Mesodermal cell (in vitro differentiated cells): Measurements from ENCODE around the gene ZBTB16.

Experiments used
- H3K27ac ChIP-seq: 2 replicates; pipeline ENCODE4 v1.7.0; 2013; ENCODE audit warnings: mild to moderate bottlenecking, low read depth, low read length, moderate library complexity; ENCODE audit not compliant: severe bottlenecking
- H3K36me3 ChIP-seq: 2 replicates; pipeline ENCODE4 v1.7.1; 2013; ENCODE audit warnings: mild to moderate bottlenecking, low read length, moderate library complexity; ENCODE audit not compliant: control insufficient read depth, insufficient read depth
- H3K4me1 ChIP-seq: one replicate; pipeline ENCODE4 v1.7.1; 2013; ENCODE audit warnings: mild to moderate bottlenecking, low read length; ENCODE audit not compliant: insufficient read depth, control insufficient read depth, poor library complexity, severe bottlenecking
- H3K4me3 ChIP-seq: 2 replicates; pipeline ENCODE4 v1.7.0; 2013; ENCODE audit warnings: low read length, control low read depth, mild to moderate bottlenecking; ENCODE audit not compliant: insufficient read depth, poor library complexity, severe bottlenecking; ENCODE audit errors: extremely low read depth
- H3K9me3 ChIP-seq: 2 replicates; pipeline ENCODE4 v1.7.1; 2013; ENCODE audit warnings: mild to moderate bottlenecking, low read length, moderate library complexity; ENCODE audit not compliant: control insufficient read depth
- WGBS, 2 experiments: methylation state at CpG; one replicate each; pipeline ENCODE4 v1.1.5; 2013; ENCODE audit warnings: missing lambda C conversion rate in 2 of 2; ENCODE audit not compliant: insufficient coverage in 2 of 2; 5-methylcytosine and 5-hydroxymethylcytosine counted together

The ZBTB16 gene

GRCh38 chr11:114084414-114084813 is 24.9 kb downstream of the ZBTB16 start:
- Histone ChIP-seq H3K4me3 (no peak overlapping the region), H3K9me3 (no peaks in the 10 kb centered on the region), H3K27ac (no peak overlapping the region), H3K36me3 (no peaks in the 10 kb centered on the region), H3K4me1 (peaks cover 28% of the 10 kb centered on the region)
- 100% methylated on average over 1 of the region's 4 CpGs; no CpG with 5 or more reads in 1 of the 2 experiments for WGBS, 2 experiments

- Histone ChIP-seq H3K9me3 (no peaks in the 10 kb centered on the region), H3K4me1 (peaks cover 17% of the 10 kb centered on the region), H3K36me3 (no peaks in the 10 kb centered on the region), H3K27ac (no peak overlapping the region), H3K4me3 (no peak overlapping the region)
- 87 to 92% methylated on average over 3 to 5 of the region's 7 CpGs for WGBS, 2 experiments
Observed at GRCh38 chr11:114085965-114086793, 26.7 kb downstream of the ZBTB16 start.

DNA sequence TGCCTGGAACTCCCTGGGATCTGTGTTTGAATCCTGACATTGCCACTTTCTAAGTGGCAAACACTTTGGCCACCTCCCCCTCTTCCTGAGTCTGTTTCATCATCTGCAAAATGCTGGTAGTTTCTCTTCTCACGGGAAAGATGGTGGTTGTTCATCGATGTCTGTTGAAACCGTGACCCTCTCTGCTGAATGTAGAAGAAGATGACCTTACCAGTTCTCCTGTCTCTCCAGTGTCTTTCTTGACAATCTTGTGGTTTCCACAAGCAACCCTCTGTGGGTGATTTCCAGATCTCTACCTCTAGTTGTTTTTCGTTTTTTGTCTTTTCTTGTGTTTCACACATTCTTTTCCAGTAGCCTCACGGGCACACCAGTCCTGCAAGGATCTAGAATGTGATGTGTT is 27.5 kb downstream of the ZBTB16 start:
- Histone ChIP-seq H3K9me3 (no peaks in the 10 kb centered on the region), H3K36me3 (no peaks in the 10 kb centered on the region), H3K4me3 (no peak overlapping the region), H3K27ac (no peak overlapping the region), H3K4me1 (peaks cover 17% of the 10 kb centered on the region)
- 92 to 100% methylated on average over 5 of the region's 5 CpGs for WGBS, 2 experiments

GRCh38 chr11:114088216-114088615 is 28.7 kb downstream of the ZBTB16 start:
- Histone ChIP-seq H3K9me3 (no peaks in the 10 kb centered on the region), H3K4me3 (no peak overlapping the region), H3K4me1 (peaks cover 19% of the 10 kb centered on the region), H3K27ac (no peak overlapping the region), H3K36me3 (no peaks in the 10 kb centered on the region)
- 85 to 92% methylated on average over 4 to 9 of the region's 9 CpGs for WGBS, 2 experiments

DNA sequence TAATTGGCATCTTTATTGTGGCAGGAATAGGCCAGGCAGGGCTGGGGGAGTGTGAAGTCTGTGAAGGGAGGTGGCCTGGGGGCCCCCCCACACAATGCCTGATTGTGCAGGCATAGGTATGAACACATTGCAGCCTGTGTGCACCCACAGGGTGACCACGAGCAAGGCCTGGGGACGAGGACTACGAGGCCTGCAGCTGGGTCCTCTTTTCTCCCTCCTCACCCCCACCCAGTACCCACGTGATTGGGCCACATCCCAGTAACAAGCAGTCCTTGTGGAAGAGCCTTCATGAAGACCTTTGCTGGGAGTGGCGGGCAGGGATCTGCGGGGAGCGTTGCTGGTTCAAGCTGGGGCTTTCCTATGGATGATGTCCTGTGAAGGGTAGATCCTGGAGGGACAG is 29.3 kb downstream of the ZBTB16 start:
- H3K36me3 ChIP-seq = no peaks in the 10 kb centered on the region
- H3K27ac ChIP-seq = no peak overlapping the region
- 100% methylated on average over 1 to 2 of the region's 7 CpGs for WGBS, 2 experiments

GRCh38 chr11:114089748-114090147 is 30.2 kb downstream of the ZBTB16 start:
- H3K9me3 ChIP-seq = no peaks in the 10 kb centered on the region
- no peaks in the 10 kb centered on the region for H3K36me3 ChIP-seq
- no peak overlapping the region for H3K4me3 ChIP-seq
- H3K4me1 ChIP-seq = peaks cover 17% of the 10 kb centered on the region
- 90 to 94% methylated on average over 3 to 4 of the region's 4 CpGs for WGBS, 2 experiments
- H3K27ac ChIP-seq = no peak overlapping the region

More for the DNA sequence above, 29.3 kb downstream of the ZBTB16 start:
- no peaks in the 10 kb centered on the region for H3K9me3 ChIP-seq
- H3K4me1 ChIP-seq = peaks cover 17% of the 10 kb centered on the region
- H3K4me3 ChIP-seq = no peak overlapping the region

DNA sequence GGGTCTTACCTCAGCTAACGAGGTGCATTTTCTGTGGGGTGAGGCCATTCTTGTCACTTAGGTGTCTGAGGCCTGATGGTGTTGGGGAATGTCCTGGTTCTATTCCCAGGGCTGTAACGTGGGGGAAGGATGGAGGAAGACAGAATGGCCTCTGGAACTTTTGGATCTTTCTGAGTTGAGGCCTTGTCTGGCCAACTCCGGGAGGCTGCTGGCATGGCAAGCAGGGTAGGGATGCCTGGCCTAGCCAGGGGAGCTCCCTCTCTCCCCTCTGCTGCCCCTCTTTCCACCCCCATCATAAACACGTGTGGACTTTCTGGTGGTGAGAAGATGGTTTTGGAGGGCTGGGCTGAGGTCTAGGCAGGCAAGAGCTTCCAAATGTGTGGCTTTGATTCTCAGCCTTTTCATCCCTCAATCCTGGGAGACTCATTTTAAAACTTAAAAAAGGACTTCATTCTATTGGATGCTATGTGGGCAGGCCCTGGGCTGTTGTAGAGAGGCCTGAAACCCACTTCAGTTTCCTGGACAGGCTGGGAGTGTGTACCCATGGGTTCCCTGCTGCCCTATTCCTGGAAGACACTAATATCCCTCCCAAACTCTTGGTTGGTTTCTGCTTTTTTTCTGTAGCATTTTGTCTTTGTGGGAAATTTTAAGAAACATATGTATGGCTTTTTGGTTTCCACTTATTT is 30.9 kb downstream of the ZBTB16 start:
- 83% methylated on average over 1 of the region's 4 CpGs; no CpG with 5 or more reads in 1 of the 2 experiments for WGBS, 2 experiments
- Histone ChIP-seq H3K4me3 (no peak overlapping the region), H3K27ac (peak overlapping the region; percentile 87), H3K36me3 (no peaks in the 10 kb centered on the region), H3K4me1 (peaks cover 17% of the 10 kb centered on the region), H3K9me3 (no peaks in the 10 kb centered on the region)

- Histone ChIP-seq H3K4me3 (no peak overlapping the region), H3K27ac (peak overlapping the region; percentile 87), H3K36me3 (no peaks in the 10 kb centered on the region), H3K9me3 (no peaks in the 10 kb centered on the region), H3K4me1 (peaks cover 17% of the 10 kb centered on the region)
- WGBS, 2 experiments = 86 to 95% methylated on average over 5 to 9 of the region's 10 CpGs
Observed at GRCh38 chr11:114090976-114091375, 31.5 kb downstream of the ZBTB16 start.

GRCh38 chr11:114091516-114092397 is 32.2 kb downstream of the ZBTB16 start:
- 48 to 67% methylated on average over 12 to 13 of the region's 17 CpGs for WGBS, 2 experiments
- peaks cover 17% of the 10 kb centered on the region for H3K4me1 ChIP-seq
- no peaks in the 10 kb centered on the region for H3K9me3 ChIP-seq
- H3K27ac ChIP-seq = peak overlapping the region; percentile 87
- no peaks in the 10 kb centered on the region for H3K36me3 ChIP-seq
- no peak overlapping the region for H3K4me3 ChIP-seq

- Histone ChIP-seq H3K36me3 (no peaks in the 10 kb centered on the region), H3K4me3 (no peak overlapping the region), H3K27ac (peak overlapping the region; percentile 87), H3K9me3 (no peaks in the 10 kb centered on the region), H3K4me1 (peaks cover 17% of the 10 kb centered on the region)
- 72 to 83% methylated on average over 3 of the region's 3 CpGs for WGBS, 2 experiments
Observed at GRCh38 chr11:114092478-114092877, 33.0 kb downstream of the ZBTB16 start.
